ENCODE results near the gene CTBP2. TPM values are rescaled to one million over a fixed set of nuclear protein-coding genes. Genes with fewer than 3 reads are reported as not detected.

CTBP2 gene
- total RNA-seq, 2 donors from 2014 or later: 26.0 to 36.0 TPM

- Histone ChIP-seq H3K4me1 (peaks cover 0 to 18% of the 10 kb centered on the region in 2 donors), H3K4me3 (no peak overlapping the region), H3K27ac (no peak overlapping the region), H3K36me3 (peaks cover 15% of the 10 kb centered on the region), H3K27me3 (no peaks in the 10 kb centered on the region), H3K9me3 (no peaks in the 10 kb centered on the region)
- no peak for DNase-seq (ENCODE audit: low spot score)
- TF ChIP-seq CTCF (IDR thresholded peaks at IDR 0.05): no peak
Observed at GRCh38 chr10:125102246-125102645, 58.1 kb downstream of the CTBP2 start.

GRCh38 chr10:125101581-125101980 lies 58.8 kb downstream of the CTBP2 start:
- no peak for DNase-seq (ENCODE audit: low spot score)
- Histone ChIP-seq H3K27ac (no peak overlapping the region), H3K9me3 (no peaks in the 10 kb centered on the region), H3K36me3 (peaks cover 11% of the 10 kb centered on the region), H3K4me3 (no peak overlapping the region), H3K27me3 (no peaks in the 10 kb centered on the region), H3K4me1 (peaks cover 0 to 18% of the 10 kb centered on the region in 2 donors)
- no peak for TF ChIP-seq CTCF (IDR thresholded peaks at IDR 0.05)

- DNase-seq (ENCODE audit: low spot score): no peak
Observed at GRCh38 chr10:125101049-125101448, 59.3 kb downstream of the CTBP2 start.

DNA sequence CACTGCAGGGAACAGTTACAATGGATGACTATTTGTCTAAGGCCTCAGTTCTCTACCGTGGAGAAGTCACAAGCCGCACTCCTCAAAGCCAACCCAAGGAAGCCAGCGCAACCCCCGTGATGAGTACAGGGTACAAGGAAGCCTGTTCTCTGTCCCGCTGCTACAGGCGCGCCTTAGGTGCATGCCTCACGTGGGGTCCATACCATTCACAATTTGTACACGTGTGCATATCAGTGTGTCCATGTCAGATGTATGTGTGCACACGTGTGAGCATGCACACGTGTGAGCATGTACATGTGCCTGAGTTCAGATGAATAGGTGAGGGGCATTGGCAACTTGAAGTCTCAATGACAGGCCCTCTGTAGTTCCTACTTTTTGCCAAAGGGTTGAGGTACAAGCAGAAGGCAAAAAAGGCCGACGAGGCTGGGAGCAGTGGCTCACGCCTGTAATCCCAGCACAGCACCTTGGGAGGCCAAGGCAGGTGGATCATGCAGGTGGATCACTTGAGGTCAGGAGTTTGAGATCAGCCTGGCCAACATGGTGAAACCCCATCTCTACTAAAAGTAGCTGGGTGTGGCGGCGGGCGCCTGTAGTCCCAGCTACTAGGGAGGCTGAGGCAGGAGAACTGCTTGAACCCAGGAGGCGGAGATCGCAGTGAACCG lies 62.8 kb downstream of the CTBP2 start:
- Histone ChIP-seq H3K4me1 (peaks cover 0 to 51% of the 10 kb centered on the region in 2 donors), H3K27ac (no peak overlapping the region), H3K9me3 (no peaks in the 10 kb centered on the region), H3K36me3 (peaks cover 9% of the 10 kb centered on the region), H3K27me3 (no peaks in the 10 kb centered on the region), H3K4me3 (no peak overlapping the region)
- TF ChIP-seq CTCF (IDR thresholded peaks at IDR 0.05): no peak
- DNase-seq (ENCODE audit: low spot score): no peak

More at GRCh38 chr10:125101049-125101448, 59.3 kb downstream of the CTBP2 start:
- Histone ChIP-seq H3K27me3 (no peaks in the 10 kb centered on the region), H3K27ac (no peak overlapping the region), H3K4me3 (no peak overlapping the region), H3K4me1 (peaks cover 0 to 23% of the 10 kb centered on the region in 2 donors), H3K9me3 (no peaks in the 10 kb centered on the region), H3K36me3 (peaks cover 9% of the 10 kb centered on the region)
- no peak for TF ChIP-seq CTCF (IDR thresholded peaks at IDR 0.05)

DNA sequence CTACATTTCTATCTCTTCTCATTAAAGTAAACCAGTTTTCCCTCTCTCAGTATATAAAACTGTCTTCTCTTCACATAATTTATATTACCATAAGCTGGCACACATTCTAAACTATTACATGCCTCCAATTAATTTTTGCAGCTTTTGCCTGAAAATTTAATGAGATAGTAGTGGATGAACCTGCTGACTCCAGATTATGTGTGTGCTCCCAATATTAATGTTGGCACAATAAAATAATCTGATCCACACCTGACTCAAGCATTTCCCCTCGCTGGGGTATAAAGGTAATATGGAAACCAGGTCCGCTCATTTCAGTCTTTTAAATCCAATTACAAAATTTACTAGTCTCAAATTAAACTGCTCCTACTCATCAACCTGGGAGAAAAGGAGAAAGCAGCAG lies 63.4 kb downstream of the CTBP2 start:
- Histone ChIP-seq H3K9me3 (no peaks in the 10 kb centered on the region), H3K27ac (no peak overlapping the region), H3K36me3 (peaks cover 9% of the 10 kb centered on the region), H3K4me3 (no peak overlapping the region), H3K4me1 (peaks cover 0 to 52% of the 10 kb centered on the region in 2 donors), H3K27me3 (no peaks in the 10 kb centered on the region)
- DNase-seq (ENCODE audit: low spot score): no peak
- no peak for TF ChIP-seq CTCF (IDR thresholded peaks at IDR 0.05)

GRCh38 chr10:125096371-125096770 lies 64.0 kb downstream of the CTBP2 start:
- Histone ChIP-seq H3K36me3 (peaks cover 7% of the 10 kb centered on the region), H3K27ac (no peak overlapping the region), H3K4me1 (peaks cover 0 to 53% of the 10 kb centered on the region in 2 donors), H3K4me3 (no peak overlapping the region), H3K27me3 (no peaks in the 10 kb centered on the region), H3K9me3 (no peaks in the 10 kb centered on the region)
- no peak for DNase-seq (ENCODE audit: low spot score)
- TF ChIP-seq CTCF (IDR thresholded peaks at IDR 0.05): no peak
